ENCODE results near the gene PTCH2.
"Not testable (repeated sequence)": the region's sequence is repeated elsewhere in the genome, so short reads cannot be mapped to it uniquely, and the experiment has no call there.

PTCH2 gene

DNA sequence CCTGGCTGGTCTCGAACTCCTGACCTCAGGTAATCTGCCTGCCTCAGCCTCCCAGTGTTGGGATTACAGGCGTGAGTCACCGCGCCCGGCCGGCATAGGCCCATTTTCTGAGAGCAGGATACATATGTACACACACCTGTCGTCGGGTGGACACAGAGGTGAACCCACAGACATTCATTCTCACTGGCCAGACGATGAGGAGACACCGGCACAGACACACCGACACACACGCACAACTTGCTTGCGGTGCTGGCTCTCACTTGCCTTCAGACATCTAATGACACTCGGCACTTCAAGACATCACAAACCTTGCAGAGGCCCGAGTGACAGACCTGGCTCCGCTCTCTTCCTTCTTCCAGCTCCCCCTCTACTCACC is 579 bp downstream of the PTCH2 start:
- no peak for DNase-seq (ENCODE audit: low spot score)
- TF ChIP-seq, protein P1, sequence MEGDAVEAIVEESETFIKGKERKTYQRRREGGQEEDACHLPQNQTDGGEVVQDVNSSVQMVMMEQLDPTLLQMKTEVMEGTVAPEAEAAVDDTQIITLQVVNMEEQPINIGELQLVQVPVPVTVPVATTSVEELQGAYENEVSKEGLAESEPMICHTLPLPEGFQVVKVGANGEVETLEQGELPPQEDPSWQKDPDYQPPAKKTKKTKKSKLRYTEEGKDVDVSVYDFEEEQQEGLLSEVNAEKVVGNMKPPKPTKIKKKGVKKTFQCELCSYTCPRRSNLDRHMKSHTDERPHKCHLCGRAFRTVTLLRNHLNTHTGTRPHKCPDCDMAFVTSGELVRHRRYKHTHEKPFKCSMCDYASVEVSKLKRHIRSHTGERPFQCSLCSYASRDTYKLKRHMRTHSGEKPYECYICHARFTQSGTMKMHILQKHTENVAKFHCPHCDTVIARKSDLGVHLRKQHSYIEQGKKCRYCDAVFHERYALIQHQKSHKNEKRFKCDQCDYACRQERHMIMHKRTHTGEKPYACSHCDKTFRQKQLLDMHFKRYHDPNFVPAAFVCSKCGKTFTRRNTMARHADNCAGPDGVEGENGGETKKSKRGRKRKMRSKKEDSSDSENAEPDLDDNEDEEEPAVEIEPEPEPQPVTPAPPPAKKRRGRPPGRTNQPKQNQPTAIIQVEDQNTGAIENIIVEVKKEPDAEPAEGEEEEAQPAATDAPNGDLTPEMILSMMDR (IDR thresholded peaks at IDR 0.05; ENCODE audit: extremely low read depth, missing control alignments) = no peak

DNA sequence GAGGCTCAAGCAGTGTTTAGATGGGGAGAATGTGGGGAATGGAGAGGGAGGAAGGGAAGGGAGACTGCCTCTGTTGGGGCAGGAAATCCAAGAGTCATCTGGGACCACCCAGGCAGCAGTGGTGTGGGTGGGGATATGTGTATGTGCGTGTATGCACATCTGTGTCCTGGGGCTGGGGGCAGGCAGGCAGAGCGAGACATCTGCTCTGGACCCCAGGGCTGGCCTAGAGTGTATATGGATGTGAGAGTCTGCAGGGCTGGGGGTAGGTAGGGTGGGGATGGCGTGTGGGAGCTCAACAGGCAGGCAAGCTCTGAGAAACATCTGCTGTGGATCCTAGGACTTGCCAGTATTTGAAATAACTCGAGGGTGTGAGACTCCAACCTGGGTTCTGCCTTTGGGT is 3.5 kb downstream of the PTCH2 start:
- TF ChIP-seq, protein P1 (IDR thresholded peaks at IDR 0.05; ENCODE audit: extremely low read depth, missing control alignments) = no peak
- no peak for DNase-seq (ENCODE audit: low spot score)

DNA sequence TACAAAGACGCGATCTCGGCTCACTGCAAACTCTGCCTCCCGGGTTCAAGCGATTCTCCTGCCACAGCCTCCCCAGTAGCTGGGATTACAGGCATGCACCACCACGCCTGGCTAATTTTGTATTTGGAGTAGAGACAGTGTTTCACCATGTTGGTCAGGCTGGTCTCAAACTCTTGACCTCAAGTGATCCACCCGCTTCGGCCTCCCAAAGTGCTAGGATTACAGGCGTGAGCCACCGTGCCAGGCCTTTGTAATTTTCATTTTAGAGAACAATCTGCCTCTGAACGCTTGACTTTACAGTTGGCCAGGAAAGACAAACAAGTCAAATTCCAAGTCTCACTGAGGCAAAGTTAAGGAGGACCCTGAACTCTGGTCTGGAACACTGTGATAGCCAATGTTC is 4.8 kb downstream of the PTCH2 start:
- DNase-seq (ENCODE audit: low spot score) = not testable (repeated sequence)

DNA sequence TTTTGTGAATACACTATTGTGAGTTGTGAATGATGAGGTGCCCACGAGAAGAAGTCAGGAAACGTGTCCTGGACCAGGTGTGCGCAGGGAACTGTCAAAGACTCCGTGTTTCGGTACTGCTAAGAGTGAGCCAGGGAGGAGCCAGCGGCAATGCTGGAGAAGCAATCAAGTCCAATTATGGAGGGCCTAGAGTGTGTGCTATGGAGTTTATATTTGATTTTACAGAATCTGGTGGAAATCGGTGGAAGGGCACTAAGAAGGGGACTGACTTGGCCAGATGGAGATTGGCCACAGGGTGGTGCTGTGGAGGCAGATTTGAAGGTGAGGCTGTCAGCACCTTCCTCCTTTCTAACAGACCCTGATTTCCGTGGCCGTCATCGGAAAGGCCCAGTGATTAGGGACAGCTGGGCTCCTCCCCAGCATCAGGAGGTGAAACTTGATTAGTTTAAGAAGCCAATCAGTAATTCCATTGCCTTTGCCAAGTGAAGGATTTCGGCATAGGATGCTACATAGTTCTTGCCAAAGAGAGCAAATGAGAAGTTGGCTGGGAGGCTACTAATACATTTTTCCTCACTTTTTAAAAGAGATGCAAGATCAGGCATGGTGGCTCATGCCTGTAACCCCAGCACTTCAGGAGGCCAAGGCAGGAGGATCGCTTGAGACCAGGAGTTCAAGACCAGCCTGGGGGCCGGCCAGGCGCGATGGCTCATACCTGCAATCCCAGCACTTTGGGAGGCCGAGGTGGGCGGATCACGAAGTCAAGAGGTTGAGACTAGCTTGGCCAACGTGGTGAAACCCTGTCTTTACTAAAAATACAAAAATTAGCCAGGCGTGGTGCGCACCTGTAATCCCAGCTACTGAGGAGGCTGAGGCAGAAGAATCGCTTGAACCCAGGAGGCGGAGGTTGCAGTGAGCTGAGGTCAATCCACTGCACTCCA is 7.0 kb downstream of the PTCH2 start:
- TF ChIP-seq, protein P1 (IDR thresholded peaks at IDR 0.05; ENCODE audit: extremely low read depth, missing control alignments) = peak; percentile 86
- peak; percentile 89 for DNase-seq (ENCODE audit: low spot score)

DNA sequence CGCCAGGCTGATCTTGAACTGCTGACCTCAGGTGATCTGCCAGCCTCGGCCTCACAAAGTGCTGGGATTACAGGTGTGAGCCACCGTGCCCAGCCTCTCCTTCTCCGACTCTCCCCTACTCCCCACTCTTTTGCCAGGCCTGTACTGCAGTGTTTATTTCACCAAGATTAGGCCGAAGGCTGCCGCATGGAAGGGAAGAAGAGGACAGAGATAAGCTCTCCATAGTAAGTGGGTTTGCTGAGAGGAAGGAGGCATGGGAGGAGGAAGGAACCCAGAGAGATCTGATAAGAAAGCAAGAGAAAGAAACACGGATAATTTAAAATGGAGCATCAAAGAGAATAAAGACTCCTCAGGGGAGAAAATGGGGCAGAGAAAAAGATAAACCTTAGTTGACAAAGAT is 8.7 kb downstream of the PTCH2 start:
- no peak for DNase-seq (ENCODE audit: low spot score)
- TF ChIP-seq, protein P1 (IDR thresholded peaks at IDR 0.05; ENCODE audit: extremely low read depth, missing control alignments) = no peak

DNA sequence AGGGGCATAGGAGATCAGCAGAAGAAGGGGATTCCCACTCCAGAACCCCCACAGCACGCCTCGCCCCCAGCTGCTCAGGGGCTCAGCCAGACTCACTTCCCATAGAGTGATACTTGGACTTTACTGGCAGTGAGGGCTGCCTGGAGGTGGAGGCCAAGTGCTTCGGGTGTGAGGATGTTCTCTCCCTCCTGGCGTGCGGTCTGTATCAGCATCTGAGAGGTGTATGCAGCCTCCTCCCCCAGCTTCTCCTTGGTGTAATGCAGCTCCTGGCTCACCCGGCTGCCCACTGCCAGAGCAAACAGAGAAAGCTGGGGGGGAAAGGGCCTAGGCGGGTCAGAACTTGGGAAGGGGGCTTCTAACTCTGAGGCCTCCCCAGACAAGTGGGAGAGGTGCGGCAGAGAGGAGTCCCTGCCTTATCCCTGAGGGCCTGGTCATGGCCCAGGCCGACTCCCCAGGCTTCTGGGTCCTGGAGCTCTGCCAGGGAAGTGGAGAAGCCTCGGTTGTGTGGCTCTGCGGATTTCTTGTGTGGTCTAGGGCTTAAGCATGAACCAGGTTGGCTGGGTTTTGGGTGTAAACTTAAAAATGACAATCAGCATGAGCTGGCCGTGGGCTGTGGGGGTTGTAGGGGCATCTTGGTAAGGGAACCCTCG is 10.9 kb downstream of the PTCH2 start:
- DNase-seq (ENCODE audit: low spot score) = no peak
- TF ChIP-seq, protein P1 (IDR thresholded peaks at IDR 0.05; ENCODE audit: extremely low read depth, missing control alignments) = no peak

DNA sequence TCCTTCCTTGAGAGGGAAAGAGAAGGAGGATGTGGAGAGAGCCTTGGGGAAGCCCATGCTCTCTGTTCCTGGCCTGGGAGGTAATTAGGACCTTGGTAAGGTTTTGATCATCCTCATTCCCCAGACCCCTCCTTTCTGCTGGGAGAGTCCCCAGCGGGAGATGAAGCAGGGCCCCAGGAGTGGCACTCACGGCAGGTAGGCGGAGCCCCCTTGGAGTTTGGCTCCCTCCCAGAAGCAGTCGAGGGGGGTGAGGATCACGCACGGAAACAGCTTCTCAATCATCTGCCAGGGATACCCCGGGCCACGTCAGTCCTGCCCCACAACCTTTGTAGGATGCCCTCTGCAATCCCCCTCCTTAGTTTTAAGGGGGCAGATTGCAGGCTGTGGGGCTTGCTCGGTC is 11.5 kb downstream of the PTCH2 start:
- TF ChIP-seq, protein P1 (IDR thresholded peaks at IDR 0.05; ENCODE audit: extremely low read depth, missing control alignments) = no peak
- no peak for DNase-seq (ENCODE audit: low spot score)

Measured in GM20000 (cell line).